HCT116 (cell line): ENCODE measurements around the gene TOMM22.

ENCODE experiments used
- CTCF ChIP-seq, 3 experiments: fragments of 200-600 bp in 1 of 3; sonication (generic) in 1 of 3; IDR thresholded peaks in 2 of 3; conservative IDR thresholded peaks in 1 of 3; 2 replicates each; pipeline ENCODE4 v1.5.1; 2012 to 2017; ENCODE audit warnings: low read depth in 2 of 3, low read length in 2 of 3, antibody characterized with exemption in 1 of 3, borderline replicate concordance in 1 of 3, control low read depth in 1 of 3, mild to moderate bottlenecking in 1 of 3, mixed read lengths in 1 of 3, mixed run types in 1 of 3, moderate library complexity in 1 of 3; ENCODE audit not compliant: insufficient read depth in 1 of 3
- EZH2 ChIP-seq: fragments of 200-600 bp; sonication (generic); IDR thresholded peaks from 2 replicates; pipeline ENCODE4 v1.6.1; 2017; ENCODE audit warnings: antibody characterized with exemption, mixed run types
- MAX ChIP-seq: IDR thresholded peaks from 2 replicates; pipeline ENCODE4 v1.6.1; 2012
- POLR2A ChIP-seq: IDR thresholded peaks from 2 replicates; pipeline ENCODE4 v1.7.0; 2011; ENCODE audit warnings: borderline replicate concordance; ENCODE audit not compliant: insufficient read depth, insufficient read length; ENCODE audit errors: extremely low read depth
- POLR2AphosphoS5 ChIP-seq: IDR thresholded peaks from 2 replicates; pipeline ENCODE4 v1.6.1; 2011; ENCODE audit warnings: mild to moderate bottlenecking, low read depth, low read length, moderate library complexity
- RAD21 ChIP-seq: IDR thresholded peaks from 2 replicates; pipeline ENCODE4 v1.6.1; 2012; ENCODE audit warnings: low read depth, mild to moderate bottlenecking
- REST ChIP-seq: IDR thresholded peaks from 2 replicates; pipeline ENCODE4 v1.6.1; 2012; ENCODE audit warnings: low read depth
- SIN3A ChIP-seq: IDR thresholded peaks from 2 replicates; pipeline ENCODE4 v1.6.1; 2012; ENCODE audit warnings: low read depth
- ZBTB33 ChIP-seq: IDR thresholded peaks from 2 replicates; pipeline ENCODE4 v1.6.1; 2011; ENCODE audit warnings: mild to moderate bottlenecking, low read length, moderate library complexity; ENCODE audit not compliant: insufficient replicate concordance; ENCODE audit errors: extremely low read depth
- ZNF274 ChIP-seq: fragments of 200-500 bp; sonication (Bioruptor generic); IDR thresholded peaks from 2 replicates; pipeline ENCODE4 v1.6.1; 2014; ENCODE audit warnings: mild to moderate bottlenecking, low read depth, low read length, inconsistent platforms

DNA sequence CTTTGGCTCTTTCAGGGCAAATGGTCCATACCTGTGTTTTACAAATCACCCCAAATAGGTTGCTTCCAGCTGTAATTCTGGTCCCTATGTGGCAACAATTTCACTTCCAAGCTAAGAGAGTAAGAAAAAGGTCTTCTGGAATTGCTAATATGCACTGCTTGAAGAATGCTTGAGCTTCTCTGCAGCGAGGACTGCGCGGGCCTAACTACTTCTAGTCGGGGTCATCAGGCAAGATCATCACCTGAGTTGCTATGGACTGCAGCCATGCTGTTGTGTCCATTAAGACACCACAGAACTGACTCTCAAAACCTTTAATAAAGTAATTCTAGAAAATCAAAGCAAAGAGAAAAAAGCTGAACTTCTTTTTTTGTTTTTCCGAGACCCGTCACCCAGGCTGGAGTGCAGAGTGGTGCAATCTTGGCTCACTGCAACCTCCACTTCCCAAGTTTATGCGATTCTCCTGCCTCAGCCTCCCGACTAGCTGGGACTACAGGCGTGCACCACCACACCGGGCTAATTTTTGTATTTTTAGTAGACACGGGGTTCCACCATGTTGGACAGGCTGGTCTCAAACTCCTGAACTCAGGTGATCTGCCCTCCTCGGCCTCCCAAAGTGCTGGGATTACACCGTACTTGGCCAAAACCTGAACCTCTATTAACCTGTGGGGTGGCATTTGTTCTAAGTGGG is 16.8 kb downstream of the TOMM22 start:
- TF ChIP-seq ZBTB33 (no peak), EZH2 (no peak), POLR2AphosphoS5 (no peak), RAD21 (no peak), REST (no peak), MAX (no peak), CTCF (IDR thresholded peaks at IDR 0.05 in 2 of 3, conservative IDR thresholded peaks at IDR 0.05 in 1 of 3; ENCODE audit: borderline replicate concordance in 1 of 3, insufficient read depth in 1 of 3, low read depth in 2 of 3, low read length in 2 of 3) (no peak), SIN3A (no peak), POLR2A (no peak), ZNF274 (no peak)
